Measurements from ENCODE around the gene ATAD3C.
"Not testable (repeated sequence)": the region's sequence is repeated elsewhere in the genome, so short reads cannot be mapped to it uniquely, and the experiment has no call there.

DNA sequence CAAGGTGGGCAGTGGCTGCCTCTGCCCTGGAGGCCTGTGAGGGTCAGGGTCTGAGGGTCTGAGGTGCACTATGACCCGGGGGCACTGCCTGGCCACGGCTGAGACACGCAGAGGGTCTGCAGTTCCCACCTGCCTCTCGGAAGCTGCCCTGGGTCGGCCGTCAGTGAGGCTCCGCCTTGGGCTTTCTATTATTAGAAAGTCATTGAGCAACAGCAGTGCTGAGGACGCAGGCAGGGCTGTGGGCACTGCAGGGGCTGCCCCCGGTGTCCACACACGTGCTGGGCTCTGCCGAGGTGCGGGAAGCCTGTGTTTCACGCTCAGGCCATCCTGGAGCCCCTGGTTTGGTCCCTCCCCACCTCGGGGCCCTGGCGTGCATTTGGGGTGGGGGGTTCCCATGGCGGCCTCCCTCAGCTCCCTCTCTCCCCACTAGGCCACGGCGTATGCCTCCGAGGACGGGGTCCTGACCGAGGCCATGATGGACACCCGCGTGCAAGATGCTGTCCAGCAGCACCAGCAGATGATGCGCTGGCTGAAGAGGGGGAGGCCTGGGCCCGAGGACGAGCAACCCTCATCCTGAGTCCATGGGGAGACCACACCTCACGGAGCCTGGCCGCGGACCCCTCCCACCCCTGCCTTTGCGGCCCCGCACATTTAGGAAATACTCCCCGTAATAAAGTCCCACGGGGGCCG is 59.4 kb downstream of the ATAD3C start:
- TF ChIP-seq, protein P1, sequence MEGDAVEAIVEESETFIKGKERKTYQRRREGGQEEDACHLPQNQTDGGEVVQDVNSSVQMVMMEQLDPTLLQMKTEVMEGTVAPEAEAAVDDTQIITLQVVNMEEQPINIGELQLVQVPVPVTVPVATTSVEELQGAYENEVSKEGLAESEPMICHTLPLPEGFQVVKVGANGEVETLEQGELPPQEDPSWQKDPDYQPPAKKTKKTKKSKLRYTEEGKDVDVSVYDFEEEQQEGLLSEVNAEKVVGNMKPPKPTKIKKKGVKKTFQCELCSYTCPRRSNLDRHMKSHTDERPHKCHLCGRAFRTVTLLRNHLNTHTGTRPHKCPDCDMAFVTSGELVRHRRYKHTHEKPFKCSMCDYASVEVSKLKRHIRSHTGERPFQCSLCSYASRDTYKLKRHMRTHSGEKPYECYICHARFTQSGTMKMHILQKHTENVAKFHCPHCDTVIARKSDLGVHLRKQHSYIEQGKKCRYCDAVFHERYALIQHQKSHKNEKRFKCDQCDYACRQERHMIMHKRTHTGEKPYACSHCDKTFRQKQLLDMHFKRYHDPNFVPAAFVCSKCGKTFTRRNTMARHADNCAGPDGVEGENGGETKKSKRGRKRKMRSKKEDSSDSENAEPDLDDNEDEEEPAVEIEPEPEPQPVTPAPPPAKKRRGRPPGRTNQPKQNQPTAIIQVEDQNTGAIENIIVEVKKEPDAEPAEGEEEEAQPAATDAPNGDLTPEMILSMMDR (IDR thresholded peaks at IDR 0.05), result not testable (repeated sequence)
- not testable (repeated sequence) for TF ChIP-seq EZH2 (IDR thresholded peaks at IDR 0.05)

Data from neural progenitor cell (in vitro differentiated cells).